Stimulated activated CD4-positive, alpha-beta T cell treated with anti-CD3 and anti-CD28 coated beads, Interleukin-4, amount 100 ng/mL, for 1 hour (primary cell): ENCODE data around the gene LRP10.
"Not testable (repeated sequence)": the region's sequence is repeated elsewhere in the genome, so short reads cannot be mapped to it uniquely, and the experiment has no call there.

Experiments used
- DNase-seq: peaks from one replicate; pipeline ENCODE4 v3.0.0-alpha.2; 2020

LRP10 gene, protein sequence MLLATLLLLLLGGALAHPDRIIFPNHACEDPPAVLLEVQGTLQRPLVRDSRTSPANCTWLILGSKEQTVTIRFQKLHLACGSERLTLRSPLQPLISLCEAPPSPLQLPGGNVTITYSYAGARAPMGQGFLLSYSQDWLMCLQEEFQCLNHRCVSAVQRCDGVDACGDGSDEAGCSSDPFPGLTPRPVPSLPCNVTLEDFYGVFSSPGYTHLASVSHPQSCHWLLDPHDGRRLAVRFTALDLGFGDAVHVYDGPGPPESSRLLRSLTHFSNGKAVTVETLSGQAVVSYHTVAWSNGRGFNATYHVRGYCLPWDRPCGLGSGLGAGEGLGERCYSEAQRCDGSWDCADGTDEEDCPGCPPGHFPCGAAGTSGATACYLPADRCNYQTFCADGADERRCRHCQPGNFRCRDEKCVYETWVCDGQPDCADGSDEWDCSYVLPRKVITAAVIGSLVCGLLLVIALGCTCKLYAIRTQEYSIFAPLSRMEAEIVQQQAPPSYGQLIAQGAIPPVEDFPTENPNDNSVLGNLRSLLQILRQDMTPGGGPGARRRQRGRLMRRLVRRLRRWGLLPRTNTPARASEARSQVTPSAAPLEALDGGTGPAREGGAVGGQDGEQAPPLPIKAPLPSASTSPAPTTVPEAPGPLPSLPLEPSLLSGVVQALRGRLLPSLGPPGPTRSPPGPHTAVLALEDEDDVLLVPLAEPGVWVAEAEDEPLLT

DNA sequence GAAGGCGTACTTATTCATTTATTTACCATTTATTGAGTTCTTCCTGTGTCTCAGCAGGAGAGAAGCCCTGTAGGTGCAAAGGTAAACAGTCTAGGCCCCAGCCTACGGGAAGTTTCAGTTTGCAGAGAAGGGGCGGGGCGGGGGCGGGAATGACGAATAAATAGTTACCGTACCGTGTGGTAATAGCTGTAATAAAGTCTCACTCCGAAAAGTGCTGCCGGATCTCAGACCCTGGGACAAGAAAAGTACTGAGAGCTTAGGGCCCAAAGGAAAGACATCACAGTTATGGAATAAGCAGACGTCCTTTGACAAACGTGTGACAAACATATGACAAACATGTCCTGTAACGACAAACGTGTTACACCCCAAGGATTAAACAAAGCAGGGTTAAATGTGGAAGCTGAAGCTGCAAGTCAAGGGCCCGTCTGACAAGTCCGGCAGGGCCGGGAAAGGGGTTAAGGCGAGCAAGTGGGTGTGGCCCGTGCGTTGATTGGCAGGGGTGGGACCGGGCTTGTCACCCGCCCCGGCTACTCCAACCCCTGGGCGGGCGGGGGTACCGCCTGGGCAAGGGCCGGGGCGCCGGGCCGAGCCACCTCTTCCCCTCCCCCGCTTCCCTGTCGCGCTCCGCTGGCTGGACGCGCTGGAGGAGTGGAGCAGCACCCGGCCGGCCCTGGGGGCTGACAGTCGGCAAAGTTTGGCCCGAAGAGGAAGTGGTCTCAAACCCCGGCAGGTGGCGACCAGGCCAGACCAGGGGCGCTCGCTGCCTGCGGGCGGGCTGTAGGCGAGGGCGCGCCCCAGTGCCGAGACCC lies at the start of gene LRP10:
Gene LRP10 (plus strand): TSS at position 517 of the 809 bp plus-strand sequence. CDS start 564 bp downstream, outside the sequence.
- DNase-seq = peak; percentile 78

DNA sequence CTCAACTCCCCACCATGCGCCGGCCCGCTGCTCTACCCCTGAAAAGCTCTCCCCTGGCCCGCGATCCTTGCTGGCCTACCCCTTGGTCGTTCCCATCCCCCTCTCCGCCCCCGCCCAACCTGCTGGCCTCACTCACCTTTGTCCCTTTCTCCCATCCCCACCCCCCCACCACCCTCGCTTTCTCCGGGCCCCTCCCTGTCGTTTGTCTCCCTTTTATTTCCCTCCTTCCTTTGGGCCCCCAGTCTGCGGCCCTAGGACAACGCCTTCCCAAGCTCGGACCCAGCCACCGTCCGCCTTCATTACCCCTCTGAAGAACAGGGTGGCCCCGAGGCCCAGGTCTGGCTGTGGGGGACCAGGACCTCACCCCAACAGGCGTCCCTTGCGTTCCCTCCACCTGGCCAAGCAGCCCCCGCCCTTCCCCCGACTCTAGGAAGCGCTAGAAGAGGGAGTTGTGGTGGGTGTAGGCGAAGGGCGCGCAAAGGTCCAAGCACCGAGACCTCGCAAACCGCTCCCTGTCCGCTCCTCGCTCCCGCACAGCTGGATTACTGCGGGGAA lies 49.4 kb upstream of the LRP10 start:
- DNase-seq = no peak

DNA sequence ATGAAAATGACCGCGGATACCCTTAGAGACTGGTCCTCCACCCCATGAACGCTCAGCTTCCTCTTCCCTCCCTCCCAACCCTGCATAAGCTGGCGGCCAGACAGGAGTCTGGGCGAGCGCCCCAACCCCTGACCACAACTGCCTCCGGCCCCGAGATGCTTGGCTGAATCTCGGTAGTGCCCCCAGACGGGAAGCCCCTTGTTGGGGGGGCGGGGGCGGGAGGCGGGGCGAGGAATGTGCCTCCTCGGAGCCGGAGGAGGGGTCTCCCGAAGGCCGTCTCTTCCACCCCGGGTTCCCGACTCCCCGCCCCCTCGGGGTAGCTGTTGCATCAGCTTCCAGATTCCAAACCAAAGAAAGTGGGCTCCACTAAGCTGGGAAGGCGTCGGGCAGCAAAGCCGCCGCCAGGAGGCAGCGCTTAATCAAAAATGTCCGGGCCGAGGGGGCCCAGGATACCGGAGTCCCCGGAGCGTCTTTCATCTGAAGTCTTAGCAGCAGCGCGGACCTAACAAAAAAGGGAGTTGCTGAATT lies 48.9 kb upstream of the LRP10 start:
- DNase-seq = peak; percentile 73

DNA sequence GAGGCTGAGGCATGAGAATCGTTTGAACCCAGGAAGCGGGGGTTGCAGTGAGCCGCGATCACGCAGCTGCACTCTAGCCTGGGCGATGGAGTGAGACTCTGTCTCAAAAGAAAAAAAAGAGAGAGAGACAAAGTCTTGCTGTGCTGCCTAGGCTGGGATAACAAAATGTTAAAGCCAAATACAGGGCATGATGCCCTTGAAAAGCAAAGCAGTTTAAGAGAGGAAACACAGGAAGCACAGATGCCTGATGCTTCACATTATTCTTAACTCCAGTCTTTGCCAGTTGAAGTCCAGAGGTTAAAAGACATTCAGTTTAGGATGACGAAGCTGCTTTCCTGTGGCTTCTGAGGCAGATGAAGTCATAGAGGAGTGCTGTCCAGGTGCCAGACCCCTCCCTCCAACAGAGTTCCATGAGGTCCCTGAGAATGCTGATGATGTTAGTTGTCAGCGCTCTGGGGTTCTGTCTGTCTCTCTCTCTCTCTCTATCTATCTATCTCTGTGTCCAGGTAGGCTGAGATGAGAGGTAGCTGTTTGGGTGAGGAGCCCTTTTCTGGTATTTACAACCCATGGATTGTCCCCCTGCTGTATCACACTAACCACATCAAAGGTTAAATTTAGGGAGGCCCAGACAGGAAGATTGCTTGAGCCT lies 46.7 kb upstream of the LRP10 start:
- no peak for DNase-seq

DNA sequence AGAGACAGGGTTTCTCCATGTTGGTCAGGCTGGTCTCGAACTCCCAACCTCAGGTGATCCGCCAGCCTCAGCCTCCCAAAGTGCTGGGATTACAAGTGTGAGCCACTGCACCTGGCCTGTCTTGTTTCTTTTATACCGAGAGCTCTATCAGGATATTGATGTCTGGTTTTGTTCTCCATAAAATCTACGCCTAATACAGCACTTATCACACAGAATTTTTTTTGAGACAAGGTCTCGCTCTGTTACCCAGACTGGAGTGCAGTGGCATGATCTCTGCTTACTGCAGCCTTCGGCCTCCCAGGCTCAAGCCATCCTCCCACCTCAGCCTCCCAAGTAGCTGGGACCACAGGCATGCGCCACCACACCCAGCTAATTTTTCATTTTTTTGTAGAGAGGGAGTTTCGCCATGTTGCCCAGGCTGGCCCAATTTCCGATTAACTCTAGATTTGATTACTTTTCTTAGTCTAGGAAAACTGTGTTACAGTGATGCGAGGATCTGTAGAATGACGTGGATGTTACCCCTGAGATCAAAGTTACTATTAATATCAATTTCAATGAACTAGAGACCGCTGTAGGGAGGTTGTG lies 42.4 kb upstream of the LRP10 start:
- not testable (repeated sequence) for DNase-seq

DNA sequence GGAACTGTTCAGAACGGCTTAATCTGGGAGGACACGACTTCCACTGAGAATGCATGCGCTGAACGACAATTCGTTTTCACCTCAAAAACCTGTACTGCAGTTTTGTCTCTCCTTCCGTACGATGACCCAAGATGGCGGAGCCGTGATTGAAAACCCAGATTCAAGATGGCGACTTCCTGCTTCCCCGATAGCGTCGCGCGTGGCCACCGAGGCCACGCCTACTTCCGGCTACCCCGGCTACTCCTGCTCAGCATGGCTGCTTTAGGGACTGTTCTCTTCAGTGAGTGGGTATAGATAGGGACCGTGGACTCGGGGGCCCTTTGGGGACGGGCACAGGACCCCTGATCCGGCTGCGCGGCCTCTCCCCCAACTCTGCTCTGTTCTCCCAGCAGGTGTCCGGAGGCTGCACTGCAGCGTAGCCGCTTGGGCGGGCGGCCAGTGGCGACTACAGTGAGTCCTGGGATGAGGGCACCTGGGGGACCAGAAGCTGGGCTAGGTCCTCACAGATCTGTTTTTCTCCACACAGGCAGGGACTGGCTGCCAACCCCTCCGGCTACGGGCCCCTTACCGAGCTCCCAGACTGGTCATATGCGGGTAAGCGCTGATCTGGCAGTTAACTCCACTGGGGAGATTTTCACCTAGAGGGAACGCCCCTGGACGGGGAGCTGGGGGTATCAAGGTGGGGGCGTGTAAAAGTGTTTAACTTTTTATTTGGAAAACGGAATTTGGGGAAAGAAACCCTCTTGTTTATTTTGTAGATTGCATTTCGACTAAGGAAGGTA lies 41.7 kb upstream of the LRP10 start, which contains the start of gene MRPL52:
Gene MRPL52 (plus strand): TSS at position 227 of the 782 bp plus-strand sequence. CDS start 26 bp downstream, at position 253.
- DNase-seq = peak; percentile 91

DNA sequence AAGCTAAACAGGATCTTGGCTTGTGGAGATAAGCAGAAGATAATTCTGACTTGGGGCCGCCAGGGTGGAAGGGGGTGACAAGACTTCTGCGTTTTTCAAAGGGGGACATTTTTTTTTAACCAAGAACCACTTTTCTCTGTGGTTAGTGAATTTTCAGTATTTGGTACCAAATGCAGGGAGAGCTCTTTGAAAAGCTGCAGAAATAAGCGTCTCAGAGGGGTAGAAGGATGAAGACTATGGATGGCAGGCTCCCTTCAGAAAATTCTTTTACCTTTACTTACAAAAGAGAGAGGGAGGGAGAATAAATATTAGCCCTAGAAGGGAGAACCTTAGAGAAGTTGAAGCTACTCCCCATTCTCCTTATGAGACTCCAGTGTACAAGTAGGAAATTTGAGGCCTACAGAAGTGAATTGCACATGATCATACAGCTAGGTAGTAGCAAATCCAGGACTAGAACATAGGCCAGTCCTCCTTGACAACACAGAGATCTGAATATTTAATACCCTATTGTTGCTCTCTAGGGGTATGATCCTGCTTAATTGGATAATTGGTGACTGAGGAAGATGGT lies 41.0 kb upstream of the LRP10 start:
- DNase-seq = no peak

DNA sequence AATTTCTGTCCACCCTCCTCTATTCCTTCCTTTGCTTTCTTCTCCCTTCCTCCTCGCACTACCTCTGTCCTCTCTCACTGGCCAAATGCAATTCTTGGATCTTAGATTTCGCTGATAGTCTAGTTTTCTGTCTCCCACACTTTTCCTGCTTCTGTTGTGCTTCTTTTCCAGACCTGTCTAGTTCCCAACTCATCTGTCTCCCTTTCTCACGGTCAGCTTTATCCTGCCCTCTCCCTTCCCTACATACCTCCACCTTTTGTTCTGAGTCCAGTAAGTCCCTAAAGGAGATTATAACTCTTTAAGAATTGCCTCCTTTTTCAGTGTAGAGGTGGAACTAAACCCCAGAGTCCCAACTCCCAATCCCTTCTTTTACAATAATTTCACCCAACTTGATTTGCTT lies 36.0 kb upstream of the LRP10 start:
- DNase-seq = no peak

DNA sequence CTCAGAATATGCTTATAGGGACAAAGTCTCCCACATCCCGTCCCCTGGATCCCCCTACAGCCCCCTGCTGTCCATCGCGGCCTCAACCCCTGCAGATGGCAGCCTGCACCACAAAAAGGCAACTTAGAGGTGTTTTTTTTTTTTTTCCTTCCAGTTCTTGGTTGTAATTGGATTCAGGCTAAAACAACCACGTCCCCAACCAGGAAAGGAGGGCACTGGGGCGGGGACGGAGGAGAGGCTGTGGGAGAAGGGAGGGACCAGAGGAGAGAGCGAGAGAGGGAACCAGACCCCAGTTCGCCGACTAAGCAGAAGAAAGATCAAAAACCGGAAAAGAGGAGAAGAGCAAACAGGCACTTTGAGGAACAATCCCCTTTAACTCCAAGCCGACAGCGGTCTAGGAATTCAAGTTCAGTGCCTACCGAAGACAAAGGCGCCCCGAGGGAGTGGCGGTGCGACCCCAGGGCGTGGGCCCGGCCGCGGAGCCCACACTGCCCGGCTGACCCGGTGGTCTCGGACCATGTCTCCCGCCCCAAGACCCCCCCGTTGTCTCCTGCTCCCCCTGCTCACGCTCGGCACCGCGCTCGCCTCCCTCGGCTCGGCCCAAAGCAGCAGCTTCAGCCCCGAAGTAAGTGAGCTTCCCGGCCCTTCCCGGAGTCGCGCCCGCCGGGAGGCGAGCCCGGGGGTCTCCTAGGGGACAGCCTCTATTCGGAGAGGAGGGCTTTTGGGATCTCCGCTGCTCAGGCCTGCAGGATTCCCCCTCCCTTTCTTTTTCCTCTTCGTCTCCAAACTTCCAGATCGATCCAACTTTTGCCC lies 35.0 kb upstream of the LRP10 start, which contains the start of gene MMP14:
Gene MMP14 (plus strand): TSS at position 285 of the 813 bp plus-strand sequence. CDS start 233 bp downstream, at position 518.
- DNase-seq = no peak

DNA sequence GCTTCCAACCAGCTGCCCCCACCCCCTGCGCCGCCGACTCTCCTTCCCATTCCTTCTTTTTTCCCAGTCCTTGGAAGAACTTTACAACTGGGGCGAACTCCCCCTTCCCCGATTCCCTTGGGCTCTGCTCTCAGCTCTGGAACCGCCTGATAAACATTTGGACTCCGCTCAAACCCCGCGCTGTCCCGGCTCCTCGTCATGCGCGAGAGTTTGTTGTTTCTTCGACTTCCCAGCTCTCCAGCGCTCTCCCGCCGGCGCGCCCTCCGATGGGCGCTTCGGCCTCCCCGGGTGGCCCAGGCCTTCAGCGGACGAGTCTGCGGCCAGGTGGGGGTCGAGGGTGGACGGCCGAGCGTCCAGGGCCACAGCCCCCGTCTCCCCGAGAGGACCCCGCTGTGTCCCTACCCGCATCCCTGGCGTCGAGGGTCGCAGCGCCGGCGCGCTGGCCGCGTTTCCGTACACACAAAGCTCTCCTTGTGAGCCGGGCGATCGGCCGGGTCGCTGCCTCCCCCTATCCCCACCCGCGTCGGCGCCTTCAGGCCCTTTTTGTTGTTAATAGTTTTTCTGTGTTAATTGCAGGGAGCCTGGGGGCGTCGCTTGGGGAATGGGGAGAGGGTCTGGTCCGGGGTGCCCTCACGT lies 34.3 kb upstream of the LRP10 start:
- peak; percentile 29 for DNase-seq

DNA sequence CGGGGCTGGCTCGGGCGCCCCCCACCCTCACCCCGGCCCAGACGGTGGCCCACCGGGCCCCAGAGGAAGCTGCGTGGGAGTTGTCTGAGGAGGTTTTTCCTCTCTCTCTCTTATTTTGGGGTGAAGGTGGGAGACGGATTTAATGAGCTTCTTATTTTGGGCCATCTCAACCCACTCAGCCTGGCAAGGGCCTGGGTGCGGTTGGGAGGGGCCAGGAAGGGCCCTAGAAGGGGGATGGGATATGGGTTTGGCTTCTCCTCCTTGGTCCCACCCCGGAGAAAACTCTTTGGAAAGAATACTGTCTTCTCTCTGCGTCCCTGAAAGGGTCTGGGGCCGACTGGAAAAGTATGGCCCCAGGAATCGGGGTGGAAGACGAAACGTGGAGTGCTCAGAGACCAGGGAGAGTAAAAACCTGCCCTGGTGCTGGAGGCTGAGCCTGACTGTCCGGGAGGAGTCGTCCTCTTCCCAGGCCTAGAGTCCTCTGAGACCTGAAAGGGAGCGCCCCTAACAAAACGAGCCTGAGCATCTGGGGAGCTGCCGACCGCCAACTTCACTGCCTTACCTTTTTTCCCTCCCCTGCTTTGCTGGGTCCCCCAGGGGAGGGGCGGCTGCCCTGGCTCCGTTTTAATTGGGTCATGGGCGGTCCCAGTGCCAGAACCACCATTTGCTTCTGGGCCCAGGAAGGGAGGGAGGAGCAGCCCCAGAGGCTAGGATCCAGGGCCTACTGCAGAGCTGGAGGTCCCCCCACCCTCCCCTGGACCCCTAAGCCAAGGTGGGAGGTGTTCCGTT lies 33.6 kb upstream of the LRP10 start:
- DNase-seq = no peak

DNA sequence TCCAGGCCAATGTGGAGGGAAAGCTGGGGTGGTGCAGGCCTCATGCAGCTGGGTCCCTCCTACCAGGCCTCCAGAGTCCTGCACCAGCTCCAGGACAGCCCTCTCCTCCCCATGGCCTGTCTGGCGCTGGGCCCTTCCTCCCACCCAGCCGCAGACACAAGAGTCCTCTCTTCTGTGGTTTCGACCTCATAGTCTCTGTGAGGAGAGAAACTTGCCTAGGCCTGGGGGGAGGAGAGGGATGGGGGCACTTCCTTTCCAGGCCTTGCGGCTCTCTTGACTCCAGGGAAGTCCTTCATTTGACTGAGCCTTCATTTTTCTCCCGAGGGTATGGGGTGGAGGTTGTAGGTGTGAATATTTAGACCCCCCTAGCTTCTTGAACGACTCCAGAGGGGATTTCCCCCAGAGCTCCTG lies 32.9 kb upstream of the LRP10 start:
- no peak for DNase-seq

DNA sequence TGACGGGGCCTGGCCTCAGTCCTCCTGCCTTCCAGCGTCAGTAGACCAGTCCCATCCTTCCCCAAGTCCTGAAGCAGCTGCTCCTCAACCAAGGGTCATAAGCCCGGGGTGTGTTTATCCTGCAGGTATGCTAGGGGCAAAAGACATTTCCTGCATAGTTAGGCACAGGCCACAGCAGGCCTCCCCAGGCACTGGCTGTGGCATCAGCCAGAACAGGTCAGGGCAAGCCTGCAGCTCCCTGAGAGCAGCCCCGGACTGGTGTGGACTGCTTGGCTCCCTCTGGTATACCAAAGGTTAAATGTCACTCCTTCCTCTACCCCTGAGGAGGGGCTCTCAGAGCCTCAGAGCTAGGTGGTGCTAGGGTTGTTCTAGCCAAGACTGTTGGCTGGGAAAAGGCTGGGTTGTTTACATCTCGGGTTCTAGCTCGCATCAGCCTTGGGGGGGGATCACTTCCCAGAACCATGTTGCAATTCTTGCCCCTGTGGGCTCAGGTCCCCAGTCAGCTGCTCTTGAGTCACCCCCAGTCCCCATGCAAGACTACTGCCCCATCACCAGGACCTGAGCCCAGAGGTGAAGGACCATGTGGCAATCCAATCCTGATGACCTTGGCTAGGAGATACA lies 32.3 kb upstream of the LRP10 start:
- DNase-seq = no peak

DNA sequence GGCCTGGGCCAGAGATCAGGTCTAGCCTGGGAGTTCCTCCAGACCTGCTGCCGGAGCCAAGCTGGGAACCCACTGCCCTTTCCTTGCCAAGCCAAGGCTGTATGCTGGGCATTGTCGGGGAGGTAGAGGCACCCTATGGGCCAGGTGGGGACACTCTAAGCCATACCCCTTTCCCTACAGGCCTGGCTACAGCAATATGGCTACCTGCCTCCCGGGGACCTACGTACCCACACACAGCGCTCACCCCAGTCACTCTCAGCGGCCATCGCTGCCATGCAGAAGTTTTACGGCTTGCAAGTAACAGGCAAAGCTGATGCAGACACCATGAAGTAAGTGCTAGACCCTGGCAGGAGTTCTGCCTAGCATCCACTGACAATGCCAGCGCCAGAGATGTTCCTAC lies 30.2 kb upstream of the LRP10 start:
- no peak for DNase-seq

DNA sequence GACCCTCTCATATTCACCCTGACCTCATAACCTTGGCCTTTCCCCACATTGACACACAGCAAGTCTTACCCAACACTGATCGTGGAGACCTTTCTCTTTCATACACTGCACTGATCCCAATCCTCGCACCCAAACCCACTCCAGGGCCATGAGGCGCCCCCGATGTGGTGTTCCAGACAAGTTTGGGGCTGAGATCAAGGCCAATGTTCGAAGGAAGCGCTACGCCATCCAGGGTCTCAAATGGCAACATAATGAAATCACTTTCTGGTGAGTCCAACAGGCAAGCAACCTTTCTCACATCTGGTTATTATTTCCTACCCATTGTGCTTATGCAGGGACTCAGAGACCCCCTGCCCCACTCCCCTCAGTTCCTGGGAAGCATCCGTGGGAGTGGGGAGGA lies 29.8 kb upstream of the LRP10 start:
- no peak for DNase-seq

DNA sequence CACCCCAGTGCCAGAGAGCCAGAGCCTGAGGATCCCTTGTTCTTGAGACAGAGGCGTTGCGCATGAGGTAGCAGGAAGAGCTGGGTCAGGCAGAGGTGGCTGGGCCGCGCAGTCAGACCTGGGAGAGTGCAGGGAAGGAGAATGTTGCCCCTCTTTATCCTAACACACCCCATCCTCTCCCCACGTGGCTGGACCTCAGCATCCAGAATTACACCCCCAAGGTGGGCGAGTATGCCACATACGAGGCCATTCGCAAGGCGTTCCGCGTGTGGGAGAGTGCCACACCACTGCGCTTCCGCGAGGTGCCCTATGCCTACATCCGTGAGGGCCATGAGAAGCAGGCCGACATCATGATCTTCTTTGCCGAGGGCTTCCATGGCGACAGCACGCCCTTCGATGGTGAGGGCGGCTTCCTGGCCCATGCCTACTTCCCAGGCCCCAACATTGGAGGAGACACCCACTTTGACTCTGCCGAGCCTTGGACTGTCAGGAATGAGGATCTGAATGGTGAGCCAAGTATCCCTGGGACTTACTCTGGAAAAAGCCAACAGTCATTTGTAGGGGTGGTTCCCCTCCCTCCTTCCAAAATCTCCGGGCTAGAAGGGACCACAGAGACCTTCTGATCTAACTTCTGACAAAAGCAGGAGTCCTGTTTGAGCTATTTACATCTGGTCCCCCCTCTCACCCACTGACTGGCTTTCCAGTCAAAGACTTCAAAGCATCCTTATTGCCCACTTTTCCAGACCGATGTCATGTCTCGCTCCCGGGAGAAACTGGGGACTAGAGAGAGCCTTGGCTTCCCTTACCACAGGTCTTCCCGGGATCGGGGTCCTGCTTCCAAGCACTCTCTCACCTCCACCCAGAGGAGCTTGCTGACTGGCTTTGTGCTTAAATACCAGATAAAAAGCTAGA lies 29.1 kb upstream of the LRP10 start:
- DNase-seq = no peak
